ENCODE results near the gene MRPL19.

- no peak for TF ChIP-seq CTCF (IDR thresholded peaks at IDR 0.05)
- no peak for TF ChIP-seq EP300 (IDR thresholded peaks at IDR 0.05)
Observed at GRCh38 chr2:75676464-75676863, 29.9 kb downstream of the MRPL19 start.

Measured in ovary (tissue), 3 donors.